PC-9 (cell line): Measurements from ENCODE around the gene DNASE1L3. TPM values are rescaled to one million over a fixed set of nuclear protein-coding genes. Genes with fewer than 3 reads are reported as not detected.

Experiments
- BruUV-seq: library from RNA; stranded (reverse); fragments of 400-500 nt; replicated peaks from 2 replicates; lab custom pipeline; 2021; lab: Mats Ljungman, UMichigan
- CTCF ChIA-PET: fragments of 300-600 bp; sonication (Branson Sonifier 250); formaldehyde crosslinking; loops from one replicate; lab custom pipeline; 2022; ENCODE audit warnings: antibody characterized with exemption; lab: Charles Lee
- POLR2A ChIA-PET: fragments of 300-600 bp; sonication (Branson Sonifier 250); formaldehyde crosslinking; loops from one replicate; lab custom pipeline; 2022; ENCODE audit warnings: antibody characterized with exemption; ENCODE audit not compliant: unreplicated experiment; lab: Charles Lee
- DNase-seq, 2 experiments: peaks; one replicate each; pipeline versions ENCODE4 v3.0.0 to v3.0.0-alpha.2; 2015 to 2022; ENCODE audit warnings: mixed read lengths in 1 of 2
- H2AFZ ChIP-seq: fragments of 200-600 bp; sonication (generic); 2 replicates; pipeline ENCODE4 v1.8.1; 2017; ENCODE audit warnings: antibody characterized with exemption
- H3F3A ChIP-seq: fragments of 200-600 bp; sonication (generic); 2 replicates; pipeline ENCODE4 v1.8.1; 2017; ENCODE audit warnings: antibody characterized with exemption, mild to moderate bottlenecking, low read depth; ENCODE audit not compliant: insufficient read depth
- H3K27ac ChIP-seq: fragments of 200-600 bp; sonication (generic); 2 replicates; pipeline ENCODE4 v1.6.1; 2016; ENCODE audit warnings: mixed run types
- H3K27me3 ChIP-seq: fragments of 200-600 bp; sonication (generic); 2 replicates; pipeline ENCODE4 v1.6.1; 2016; ENCODE audit warnings: low read depth, mixed run types; ENCODE audit not compliant: insufficient read depth
- H3K36me3 ChIP-seq: fragments of 200-600 bp; sonication (generic); 2 replicates; pipeline ENCODE4 v1.6.1; 2016; ENCODE audit warnings: low read depth, mixed run types
- H3K4me1 ChIP-seq: fragments of 200-600 bp; sonication (generic); replicated peaks from 2 replicates; pipeline ENCODE4 v1.6.1; 2016; ENCODE audit warnings: mixed run types; ENCODE audit not compliant: insufficient read depth
- H3K4me2 ChIP-seq: fragments of 200-600 bp; sonication (generic); 2 replicates; pipeline ENCODE4 v1.6.1; 2017; ENCODE audit warnings: mixed run types
- H3K4me3 ChIP-seq: fragments of 200-600 bp; sonication (generic); 2 replicates; pipeline ENCODE4 v1.6.1; 2016; ENCODE audit warnings: mixed run types
- H3K79me2 ChIP-seq: fragments of 200-600 bp; sonication (generic); 2 replicates; pipeline ENCODE4 v1.6.1; 2017; ENCODE audit warnings: low read depth, mixed run types
- H3K9me2 ChIP-seq: fragments of 200-600 bp; sonication (generic); 2 replicates; pipeline ENCODE4 v1.8.1; 2017; ENCODE audit warnings: mild to moderate bottlenecking; ENCODE audit not compliant: insufficient read depth
- H3K9me3 ChIP-seq: fragments of 200-600 bp; sonication (generic); 2 replicates; pipeline ENCODE4 v1.8.1; 2016; ENCODE audit warnings: low read depth; ENCODE audit not compliant: insufficient read depth
- H4K20me1 ChIP-seq: fragments of 200-600 bp; sonication (generic); 2 replicates; pipeline ENCODE4 v1.8.1; 2017; ENCODE audit not compliant: insufficient read depth
- CTCF ChIP-seq: fragments of 200-600 bp; sonication (generic); conservative IDR thresholded peaks from 2 replicates; pipeline ENCODE4 v1.6.1; 2017; ENCODE audit warnings: mixed run types, antibody characterized with exemption, mild to moderate bottlenecking, moderate library complexity
- EZH2 ChIP-seq: fragments of 200-600 bp; sonication (generic); IDR thresholded peaks from 2 replicates; pipeline ENCODE4 v1.8.0; 2017; ENCODE audit warnings: antibody characterized with exemption, low read depth
- intact Hi-C: fragments of 100-400 bp; cut with micrococcal nuclease; formaldehyde crosslinking; loops from one replicate; pipeline ENCODE4 v1.10.0; 2022; ENCODE audit not compliant: unreplicated experiment
- total RNA-seq: library from RNA; stranded (reverse); gene quantifications from 2 replicates; pipeline ENCODE4 v1.2.3, GENCODE V29; 2021

Gene DNASE1L3
- total RNA-seq, 1 experiment from 2014 or later, result not detected

- Histone ChIP-seq H3F3A (0 out of 2 replicates have a peak, but pooled peaks cover 4% of the 10 kb centered on the region), H3K4me2 (no peak overlapping the region), H3K4me3 (no peak overlapping the region), H2AFZ (no peak overlapping the region), H3K9me2 (no peaks in the 10 kb centered on the region), H3K79me2 (no peaks in the 10 kb centered on the region), H3K27ac (no peak overlapping the region), H4K20me1 (no peaks in the 10 kb centered on the region), H3K9me3 (no peaks in the 10 kb centered on the region), H3K27me3 (no peaks in the 10 kb centered on the region), H3K4me1 (peaks cover 15% of the 10 kb centered on the region; the same call in 1 of the 2 replicates), H3K36me3 (no peaks in the 10 kb centered on the region)
- BruUV-seq, result no TSS peak
- POLR2A ChIA-PET, result no interaction called here
- intact Hi-C loops, result no loop called here
- DNase-seq, result no peak
- TF ChIP-seq EZH2, result no peak
- CTCF ChIA-PET, result no interaction called here
Observed at GRCh38 chr3:58190291-58190690, 20.5 kb downstream of the DNASE1L3 start.

GRCh38 chr3:58189691-58190090, 21.1 kb downstream of the DNASE1L3 start:
- 0 out of 2 replicates have a peak, but pooled peaks cover 4% of the 10 kb centered on the region for H3F3A ChIP-seq
- intact Hi-C loops, result loop anchor here (5.0 to 10.0 kb wide), 2 partner anchors 223 to 445 kb away; no protein-coding TSS in a partner anchor
- no TSS peak for BruUV-seq
- H3K9me3 ChIP-seq, result no peaks in the 10 kb centered on the region
- no peak for TF ChIP-seq CTCF
- no peak for TF ChIP-seq EZH2
- no peak overlapping the region for H3K4me3 ChIP-seq
- H3K9me2 ChIP-seq, result no peaks in the 10 kb centered on the region
- ChIA-PET POLR2A (no interaction called here), CTCF (interaction anchor here (0.6 kb wide), 1 partner anchor 40 kb away, joined by 3 read pairs; no protein-coding TSS in a partner anchor)
- H4K20me1 ChIP-seq, result no peaks in the 10 kb centered on the region
- H3K27me3 ChIP-seq, result no peaks in the 10 kb centered on the region
- no peak overlapping the region for H3K27ac ChIP-seq
- H3K36me3 ChIP-seq, result no peaks in the 10 kb centered on the region
- no peaks in the 10 kb centered on the region for H3K79me2 ChIP-seq
- no peak overlapping the region for H3K4me2 ChIP-seq
- peaks cover 15% of the 10 kb centered on the region; the same call in 1 of the 2 replicates for H3K4me1 ChIP-seq
- no peak overlapping the region for H2AFZ ChIP-seq
- DNase-seq, result no peak

DNA sequence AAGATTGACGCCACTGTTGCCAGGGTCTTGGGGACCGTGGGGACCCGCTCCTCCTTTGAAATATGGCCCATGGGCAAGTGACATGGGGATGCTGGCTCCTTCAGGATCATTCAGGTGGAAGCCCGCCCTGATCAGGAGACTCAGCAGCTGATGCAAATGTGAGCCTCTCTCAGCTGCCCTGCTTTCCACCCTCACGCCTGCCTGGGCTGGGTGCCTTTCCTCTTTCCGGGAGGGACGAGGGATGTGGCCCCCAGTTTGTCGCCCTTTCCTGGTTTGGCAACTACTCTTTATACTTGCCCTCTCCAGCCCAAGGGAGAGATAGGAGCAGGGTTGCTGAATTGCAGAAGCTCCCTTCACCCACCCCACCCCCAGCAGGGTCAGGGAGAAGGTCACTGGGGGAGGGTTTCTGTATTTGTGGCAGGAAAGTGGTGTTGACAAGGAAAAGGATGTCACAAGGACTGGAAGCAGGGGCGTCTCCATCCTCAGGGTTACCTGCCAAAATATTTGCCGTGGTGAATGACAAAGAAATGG, 21.8 kb downstream of the DNASE1L3 start:
- CTCF ChIA-PET, result interaction anchor here (0.6 to 2.1 kb wide), 3 partner anchors 41 to 117 kb away, joined by 3 to 16 read pairs (median 5); partner anchors contain the start of genes HTD2 and RPP14

More for the DNA sequence above, 21.8 kb downstream of the DNASE1L3 start:
- Histone ChIP-seq H3F3A (0 out of 2 replicates have a peak, but pooled peaks cover 4% of the 10 kb centered on the region), H3K27me3 (no peaks in the 10 kb centered on the region), H4K20me1 (no peaks in the 10 kb centered on the region), H2AFZ (no peak overlapping the region), H3K27ac (no peak overlapping the region), H3K9me3 (no peaks in the 10 kb centered on the region), H3K79me2 (no peaks in the 10 kb centered on the region), H3K4me1 (peaks cover 15% of the 10 kb centered on the region; the same call in 1 of the 2 replicates), H3K9me2 (no peaks in the 10 kb centered on the region), H3K36me3 (no peaks in the 10 kb centered on the region), H3K4me2 (no peak overlapping the region), H3K4me3 (no peak overlapping the region)
- TF ChIP-seq EZH2 (no peak), CTCF (no peak)
- intact Hi-C loops, result loop anchor here (5.0 to 10.0 kb wide), 2 partner anchors 223 to 446 kb away; no protein-coding TSS in a partner anchor
- DNase-seq, result no peak
- POLR2A ChIA-PET, result no interaction called here
- BruUV-seq, result no TSS peak
